ENCODE results near the gene VAC14.

The VAC14 gene

DNA sequence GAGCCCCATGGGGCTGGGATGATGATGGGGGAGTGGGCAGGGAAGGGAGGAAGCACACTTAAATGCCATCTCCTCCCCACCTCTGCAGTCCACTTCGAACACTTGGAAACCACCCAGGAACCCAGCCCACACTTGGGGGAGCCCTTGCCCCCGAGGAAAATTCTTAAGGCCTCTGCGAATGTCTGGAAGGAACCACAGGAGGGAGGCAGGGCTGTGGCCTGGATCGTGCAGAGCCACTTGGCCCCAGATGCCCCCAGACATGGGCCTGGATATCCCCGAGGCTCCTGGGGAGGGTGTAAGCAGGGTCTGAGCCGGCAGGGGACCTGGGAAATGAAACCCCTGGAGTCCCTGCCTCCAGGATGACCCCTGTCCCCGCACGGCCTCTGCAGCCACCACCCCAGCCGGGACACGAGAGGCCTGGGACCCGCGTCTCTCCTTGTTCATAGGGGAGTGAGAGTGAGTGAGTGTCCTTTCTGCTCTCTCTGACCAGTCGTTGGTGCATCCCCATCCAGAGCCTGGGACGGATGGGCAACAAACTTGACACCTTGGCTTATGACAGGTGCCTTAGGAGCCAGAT lies 103.3 kb downstream of the VAC14 start:
- Histone ChIP-seq H3K27me3 (ENCODE audit: insufficient read depth, low read length) (no peaks in the 10 kb centered on the region), H3K9me3 (ENCODE audit: low read length) (peaks cover 12% of the 10 kb centered on the region), H3K4me3 (ENCODE audit: low read length) (no peak overlapping the region), H3K4me1 (ENCODE audit: insufficient read depth, low read length) (peaks cover 29% of the 10 kb centered on the region), H2AFZ (ENCODE audit: low read depth, low read length) (no peak overlapping the region), H3K36me3 (ENCODE audit: insufficient read depth, low read length) (peaks cover 9% of the 10 kb centered on the region)

DNA sequence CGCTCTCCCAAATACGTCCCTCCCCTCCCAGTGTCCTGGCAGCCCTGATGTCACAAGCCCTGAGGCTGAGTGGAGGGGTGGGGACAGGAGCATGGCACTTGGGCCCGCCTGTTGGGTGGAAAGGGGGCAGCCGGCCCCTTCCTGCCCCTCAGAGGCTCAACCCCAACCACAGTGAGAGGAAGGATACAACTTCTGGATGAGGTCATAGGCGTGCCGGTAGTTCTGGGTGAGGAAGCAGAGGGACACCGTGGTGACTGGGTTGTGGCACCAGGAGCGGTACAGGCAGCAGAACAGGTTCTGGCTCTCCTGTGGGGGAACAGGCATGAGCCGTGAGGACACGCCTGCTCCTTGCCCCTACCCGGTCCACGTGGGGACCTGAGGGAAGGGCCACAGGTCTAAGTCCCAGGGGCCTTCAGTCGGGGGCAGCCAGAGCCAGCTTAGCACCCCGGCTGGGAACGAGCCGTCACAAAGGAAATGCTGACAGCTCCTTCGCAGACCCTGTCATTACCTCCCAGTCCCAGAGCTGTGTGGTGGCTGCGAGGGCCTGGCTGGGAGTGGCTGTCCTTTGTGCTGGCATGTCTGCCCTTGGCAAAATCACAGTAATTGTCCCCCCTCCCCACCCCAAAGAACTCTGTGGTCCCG lies 103.9 kb downstream of the VAC14 start:
- Histone ChIP-seq H2AFZ (ENCODE audit: low read depth, low read length) (no peak overlapping the region), H3K9me3 (ENCODE audit: low read length) (peaks cover 12% of the 10 kb centered on the region), H3K4me1 (ENCODE audit: insufficient read depth, low read length) (peaks cover 31% of the 10 kb centered on the region), H3K4me3 (ENCODE audit: low read length) (no peak overlapping the region), H3K27me3 (ENCODE audit: insufficient read depth, low read length) (no peaks in the 10 kb centered on the region), H3K36me3 (ENCODE audit: insufficient read depth, low read length) (peaks cover 9% of the 10 kb centered on the region)

DNA sequence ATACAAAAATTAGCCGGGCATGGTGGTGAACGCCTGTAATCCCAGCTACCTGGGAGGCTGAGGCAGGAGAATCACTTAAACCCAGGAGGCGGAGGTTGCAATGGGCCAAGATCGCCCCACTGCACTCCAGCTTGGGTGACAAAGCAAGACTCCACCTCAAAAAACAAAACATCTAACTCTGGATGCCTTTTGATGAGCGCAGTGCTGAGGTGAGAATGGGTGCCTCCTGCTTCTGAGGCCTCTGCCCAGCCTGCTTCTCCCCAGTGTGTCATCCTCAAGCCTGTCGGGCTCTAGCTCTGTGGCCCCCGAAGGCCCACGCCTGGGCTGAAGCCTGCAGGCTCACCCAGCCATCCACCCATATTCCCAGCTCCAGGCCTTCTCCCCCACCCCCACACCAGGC lies 104.6 kb downstream of the VAC14 start:
- Histone ChIP-seq H3K4me1 (ENCODE audit: insufficient read depth, low read length) (peaks cover 35% of the 10 kb centered on the region), H3K9me3 (ENCODE audit: low read length) (peaks cover 12% of the 10 kb centered on the region), H2AFZ (ENCODE audit: low read depth, low read length) (no peak overlapping the region), H3K36me3 (ENCODE audit: insufficient read depth, low read length) (peaks cover 9% of the 10 kb centered on the region), H3K27me3 (ENCODE audit: insufficient read depth, low read length) (no peaks in the 10 kb centered on the region), H3K4me3 (ENCODE audit: low read length) (no peak overlapping the region)

DNA sequence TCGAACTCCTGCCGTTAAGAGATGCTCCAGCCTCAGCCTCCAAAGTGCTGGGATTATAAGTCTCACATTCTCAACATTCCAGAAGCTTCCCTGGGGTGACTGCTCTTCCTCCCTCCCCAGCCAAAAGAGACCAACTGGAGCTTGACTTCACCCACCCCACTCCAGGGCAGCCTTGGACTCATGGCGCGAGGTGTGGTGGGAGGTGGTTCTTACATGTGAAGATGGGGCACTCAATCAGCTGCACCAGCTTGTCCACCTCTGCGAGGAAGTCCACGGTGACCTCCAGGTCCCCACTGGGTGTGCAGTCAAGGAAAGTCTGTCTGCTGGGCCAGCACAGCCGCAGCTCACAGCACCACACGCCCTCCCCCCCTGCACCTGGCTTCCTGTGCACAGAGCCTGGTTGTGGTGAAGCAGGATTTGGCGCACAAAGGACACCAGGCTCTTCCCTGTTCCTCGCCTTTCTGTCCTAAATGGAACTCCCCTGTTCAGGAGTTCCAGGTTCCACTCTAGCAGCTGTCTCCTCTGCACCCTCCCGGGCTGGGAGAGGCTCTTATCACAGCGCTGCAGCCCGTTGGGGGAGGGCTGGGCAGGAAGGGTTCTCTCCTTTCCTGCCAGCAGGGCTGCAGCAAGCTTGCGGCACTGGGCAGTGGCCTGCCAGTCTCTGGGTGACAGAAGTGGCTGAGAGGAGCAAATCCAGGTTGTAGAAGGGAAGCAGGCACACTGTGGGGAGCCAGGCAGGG lies 105.5 kb downstream of the VAC14 start:
- H3K4me1 ChIP-seq (ENCODE audit: insufficient read depth, low read length): peaks cover 38% of the 10 kb centered on the region
- H3K4me3 ChIP-seq (ENCODE audit: low read length): no peak overlapping the region
- H3K36me3 ChIP-seq (ENCODE audit: insufficient read depth, low read length): peaks cover 9% of the 10 kb centered on the region
- H3K27me3 ChIP-seq (ENCODE audit: insufficient read depth, low read length): no peaks in the 10 kb centered on the region
- H3K9me3 ChIP-seq (ENCODE audit: low read length): peaks cover 12% of the 10 kb centered on the region
- H2AFZ ChIP-seq (ENCODE audit: low read depth, low read length): no peak overlapping the region

DNA sequence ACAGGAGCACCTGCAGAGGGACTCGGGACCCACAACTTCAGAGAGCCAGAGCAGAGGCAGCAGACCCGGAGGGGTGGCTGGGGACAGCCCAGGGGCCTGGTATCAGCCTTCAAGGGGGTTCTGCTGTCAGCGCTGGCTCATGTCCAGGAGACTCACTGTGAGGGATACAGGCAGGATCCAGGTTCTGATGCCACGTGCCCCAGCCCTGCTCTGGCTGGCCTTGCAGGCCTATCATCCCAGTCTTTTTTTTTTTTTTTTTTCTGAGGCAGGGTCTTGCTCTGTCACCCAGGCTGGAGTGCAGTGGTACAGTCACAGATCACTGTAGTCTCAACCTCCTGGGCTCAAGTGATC lies 106.1 kb downstream of the VAC14 start:
- Histone ChIP-seq H3K27me3 (ENCODE audit: insufficient read depth, low read length) (no peaks in the 10 kb centered on the region), H3K9me3 (ENCODE audit: low read length) (peaks cover 12% of the 10 kb centered on the region), H2AFZ (ENCODE audit: low read depth, low read length) (no peak overlapping the region), H3K4me1 (ENCODE audit: insufficient read depth, low read length) (peaks cover 38% of the 10 kb centered on the region), H3K4me3 (ENCODE audit: low read length) (no peak overlapping the region), H3K36me3 (ENCODE audit: insufficient read depth, low read length) (peaks cover 9% of the 10 kb centered on the region)

DNA sequence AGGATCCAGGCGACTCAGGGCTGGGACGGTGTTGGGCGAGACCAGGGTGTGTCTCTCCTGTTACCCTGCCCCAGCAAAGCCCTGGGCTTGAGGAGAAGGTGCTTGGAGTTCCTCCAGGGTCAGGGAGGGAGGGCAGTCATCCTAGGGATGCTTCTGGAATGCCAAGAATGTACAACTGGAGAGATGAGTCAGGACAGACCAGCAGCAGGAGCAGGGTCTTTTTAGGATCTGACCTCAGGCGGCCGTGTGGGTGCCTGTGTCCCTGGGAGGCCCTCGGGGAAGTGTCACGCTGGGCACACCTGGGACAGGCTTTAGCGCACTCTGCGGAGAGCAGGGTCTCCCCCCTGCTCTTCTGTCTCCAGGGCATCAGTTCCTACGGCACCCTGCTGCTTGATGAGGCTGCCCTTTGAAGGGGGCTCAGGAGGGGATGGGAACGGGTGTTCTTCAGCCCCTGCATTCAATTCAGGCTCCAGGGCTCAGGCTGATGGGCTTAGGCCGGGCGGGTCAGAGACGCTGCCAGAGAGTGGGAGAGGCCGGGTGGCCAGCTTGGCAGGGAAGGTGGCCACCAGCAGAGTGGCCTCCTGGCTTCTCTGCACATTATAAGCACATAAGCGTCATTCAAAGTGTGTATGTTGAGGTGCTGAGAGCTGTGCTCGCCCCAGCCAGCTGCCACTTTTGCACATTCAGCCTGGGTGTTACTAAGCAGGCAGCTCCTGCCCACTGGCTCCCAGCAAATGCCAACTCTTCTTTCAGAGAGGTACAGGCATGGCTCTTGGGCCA lies 106.7 kb downstream of the VAC14 start:
- Histone ChIP-seq H3K9me3 (ENCODE audit: low read length) (peaks cover 6% of the 10 kb centered on the region), H3K4me3 (ENCODE audit: low read length) (no peak overlapping the region), H2AFZ (ENCODE audit: low read depth, low read length) (no peak overlapping the region), H3K27me3 (ENCODE audit: insufficient read depth, low read length) (no peaks in the 10 kb centered on the region), H3K36me3 (ENCODE audit: insufficient read depth, low read length) (peaks cover 5% of the 10 kb centered on the region), H3K4me1 (ENCODE audit: insufficient read depth, low read length) (peaks cover 38% of the 10 kb centered on the region)

DNA sequence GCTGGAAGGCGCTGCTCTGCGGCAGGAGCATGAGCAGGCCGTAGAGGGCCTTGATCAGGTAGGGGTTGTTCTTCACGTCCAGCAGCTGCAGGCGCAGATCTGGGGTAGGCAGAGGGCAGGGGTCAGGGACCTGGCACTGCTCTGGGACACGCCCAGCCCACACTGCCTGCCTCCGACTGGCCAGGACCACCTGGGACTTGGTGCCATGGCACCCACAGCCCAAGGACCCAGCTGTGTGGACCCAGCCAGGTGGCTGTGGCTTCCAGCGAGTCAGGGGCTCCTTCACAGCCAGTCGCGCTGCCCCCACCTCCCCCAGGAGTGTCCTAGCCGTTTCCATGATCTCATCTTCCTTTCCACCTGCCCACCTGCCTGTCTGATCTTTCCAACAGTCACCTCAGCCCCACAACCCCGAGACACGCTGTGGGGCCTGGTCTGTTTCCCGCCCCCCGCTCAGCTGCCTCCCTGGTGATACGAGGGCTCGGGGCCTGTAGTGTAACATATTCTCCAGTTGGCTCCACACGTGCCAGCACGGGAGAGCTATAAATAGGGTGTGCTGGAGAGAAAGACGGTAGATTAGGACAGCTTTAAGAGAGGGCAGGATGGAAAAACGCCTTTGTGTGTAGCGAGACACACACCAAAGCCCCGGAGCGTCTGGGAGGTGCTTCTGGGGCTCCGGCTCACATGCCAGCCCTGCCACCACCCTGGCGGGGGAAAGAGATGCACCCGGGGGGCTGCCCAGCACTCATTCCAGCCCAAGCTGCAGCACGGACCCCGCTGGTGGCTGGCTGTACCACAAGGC lies 107.9 kb downstream of the VAC14 start:
- Histone ChIP-seq H3K4me1 (ENCODE audit: insufficient read depth, low read length) (peaks cover 38% of the 10 kb centered on the region), H3K27me3 (ENCODE audit: insufficient read depth, low read length) (no peaks in the 10 kb centered on the region), H3K4me3 (ENCODE audit: low read length) (no peak overlapping the region), H3K9me3 (ENCODE audit: low read length) (no peaks in the 10 kb centered on the region), H2AFZ (ENCODE audit: low read depth, low read length) (no peak overlapping the region), H3K36me3 (ENCODE audit: insufficient read depth, low read length) (peaks cover 2% of the 10 kb centered on the region)

DNA sequence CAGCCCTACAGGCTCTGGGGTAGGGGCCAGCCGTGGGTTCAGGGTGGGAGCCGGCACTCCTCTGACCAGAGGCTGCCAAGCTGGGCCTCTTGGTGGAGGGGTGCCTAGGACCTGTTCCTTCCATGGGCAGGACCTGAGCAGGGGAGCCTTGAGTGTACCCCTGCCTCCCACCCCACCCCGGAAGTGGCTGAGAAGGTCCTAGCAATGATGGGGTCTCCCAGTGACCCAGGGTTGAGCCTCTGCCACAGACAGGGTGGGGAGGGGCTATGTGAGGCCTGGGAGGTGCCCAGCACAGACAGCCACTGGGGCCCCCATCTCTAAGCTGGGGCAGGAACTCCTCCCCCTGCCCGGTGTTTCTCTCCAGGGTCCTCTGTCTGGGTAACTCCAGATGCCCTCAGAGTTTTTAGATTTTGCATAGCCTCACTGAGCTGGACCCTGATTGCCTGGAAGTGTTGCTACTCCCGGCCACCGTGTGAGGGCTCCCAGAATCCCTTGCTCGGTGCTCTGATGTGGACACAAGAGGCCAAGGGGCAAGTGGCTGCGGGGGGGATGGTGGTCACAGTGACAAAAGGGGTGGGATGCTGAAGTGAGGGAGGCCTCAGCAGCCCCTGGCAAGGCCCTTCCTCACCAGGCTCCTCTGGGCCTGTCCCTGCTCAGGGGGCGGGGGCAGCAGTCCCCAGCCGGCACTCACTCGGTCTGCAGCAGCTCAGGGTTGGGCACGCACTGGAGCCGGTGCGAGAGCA lies 108.7 kb downstream of the VAC14 start:
- H3K4me3 ChIP-seq (ENCODE audit: low read length): no peak overlapping the region
- no peak overlapping the region for H2AFZ ChIP-seq (ENCODE audit: low read depth, low read length)
- H3K4me1 ChIP-seq (ENCODE audit: insufficient read depth, low read length): peaks cover 43% of the 10 kb centered on the region

DNA sequence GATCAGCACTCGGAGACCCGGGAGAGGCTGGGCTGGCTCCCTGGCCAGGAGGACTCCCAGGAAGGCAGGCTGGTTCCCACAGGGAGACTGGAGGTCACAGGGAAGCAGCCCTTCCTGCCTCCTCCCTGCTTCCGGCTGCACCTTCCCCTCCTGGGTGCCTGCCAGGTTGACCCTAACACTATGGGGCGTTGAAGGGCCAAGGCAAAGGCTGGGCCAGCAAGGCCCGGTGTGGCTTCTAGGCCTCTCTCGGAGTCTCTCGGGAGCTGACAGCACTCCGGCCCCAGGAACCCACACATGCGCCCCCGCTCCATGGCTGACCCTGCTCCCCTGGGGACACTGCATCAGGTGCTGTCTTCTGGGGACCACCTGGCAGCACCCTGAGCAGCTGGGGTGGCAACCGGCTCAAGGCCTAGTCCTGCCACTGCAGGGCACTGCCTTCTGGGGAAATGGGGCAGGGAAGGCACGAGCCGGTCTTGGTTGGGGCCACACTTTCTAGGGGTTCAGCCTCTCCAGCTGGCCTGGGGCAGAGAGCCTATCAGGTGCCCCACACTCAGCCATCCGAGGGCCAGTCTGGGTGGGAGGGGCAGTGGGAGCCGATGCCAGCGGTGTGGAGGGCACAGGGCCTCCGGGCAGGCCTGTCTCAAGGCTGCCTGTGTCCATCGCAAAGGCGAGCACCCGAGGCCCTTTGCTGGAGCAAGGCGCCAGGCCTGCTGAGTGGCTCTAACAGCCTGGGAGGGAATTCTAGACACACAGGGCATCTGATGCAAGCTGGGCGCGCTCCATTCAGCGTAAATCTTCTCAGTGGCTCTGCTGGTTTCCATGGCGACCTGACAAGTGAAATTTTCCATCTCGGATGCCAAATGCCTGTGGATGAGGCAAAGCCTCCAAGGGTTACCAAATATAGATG lies 109.5 kb downstream of the VAC14 start:
- no peaks in the 10 kb centered on the region for H3K27me3 ChIP-seq (ENCODE audit: insufficient read depth, low read length)
- peaks cover 51% of the 10 kb centered on the region for H3K4me1 ChIP-seq (ENCODE audit: insufficient read depth, low read length)
- H2AFZ ChIP-seq (ENCODE audit: low read depth, low read length): no peak overlapping the region
- H3K4me3 ChIP-seq (ENCODE audit: low read length): no peak overlapping the region
- no peaks in the 10 kb centered on the region for H3K36me3 ChIP-seq (ENCODE audit: insufficient read depth, low read length)
- no peaks in the 10 kb centered on the region for H3K9me3 ChIP-seq (ENCODE audit: low read length)

More for the DNA sequence above, 108.7 kb downstream of the VAC14 start:
- Histone ChIP-seq H3K9me3 (ENCODE audit: low read length) (no peaks in the 10 kb centered on the region), H3K27me3 (ENCODE audit: insufficient read depth, low read length) (no peaks in the 10 kb centered on the region), H3K36me3 (ENCODE audit: insufficient read depth, low read length) (no peaks in the 10 kb centered on the region)

DNA sequence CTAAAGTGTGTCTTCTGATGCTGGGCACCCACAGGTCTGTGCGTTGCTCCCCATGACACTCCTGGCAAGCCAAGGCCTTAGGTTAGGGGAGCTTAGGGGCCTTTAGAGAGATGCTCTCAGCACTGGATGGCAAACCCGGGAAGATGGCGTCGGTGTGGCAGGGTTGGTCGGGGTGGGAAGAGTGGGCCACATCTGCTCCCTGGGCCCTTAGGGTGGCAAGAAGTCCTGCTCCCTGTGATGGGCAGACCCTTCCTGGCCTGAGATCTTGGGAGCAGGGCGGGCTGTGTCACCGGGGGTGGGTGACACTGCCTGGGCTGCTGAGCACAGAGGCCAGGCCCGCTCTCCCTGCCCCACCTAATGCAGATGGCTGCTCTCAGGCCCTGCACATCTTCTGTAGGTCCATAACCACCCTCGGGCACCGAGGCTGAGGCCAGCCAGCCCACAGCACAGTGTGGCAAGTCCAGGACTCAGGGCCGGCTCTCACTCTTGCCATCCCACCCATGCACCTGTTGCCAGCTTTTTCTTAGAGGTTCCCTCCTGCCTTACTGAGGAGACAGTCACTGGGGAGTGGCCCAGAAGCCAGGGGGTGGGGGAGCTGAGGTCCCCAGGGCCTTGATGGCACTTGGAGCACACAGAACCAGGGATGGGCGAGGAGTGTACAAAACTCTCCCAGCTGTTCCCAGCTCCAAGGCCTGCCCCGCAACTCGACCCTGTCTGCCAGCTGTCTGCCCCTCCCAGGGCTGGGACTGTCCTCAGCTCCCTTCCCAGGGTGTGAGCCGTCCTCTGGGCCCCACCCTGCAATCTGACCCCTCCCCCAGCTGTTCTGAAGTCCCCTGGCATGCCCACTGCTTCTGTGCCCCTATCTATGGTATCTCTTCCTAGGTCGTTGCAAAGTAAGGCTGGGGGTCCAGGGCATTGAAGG lies 110.7 kb downstream of the VAC14 start:
- no peaks in the 10 kb centered on the region for H3K9me3 ChIP-seq (ENCODE audit: low read length)
- no peak overlapping the region for H2AFZ ChIP-seq (ENCODE audit: low read depth, low read length)
- H3K4me3 ChIP-seq (ENCODE audit: low read length): no peak overlapping the region
- peaks cover 55% of the 10 kb centered on the region for H3K4me1 ChIP-seq (ENCODE audit: insufficient read depth, low read length)
- H3K36me3 ChIP-seq (ENCODE audit: insufficient read depth, low read length): no peaks in the 10 kb centered on the region
- no peaks in the 10 kb centered on the region for H3K27me3 ChIP-seq (ENCODE audit: insufficient read depth, low read length)
